ENCODE results near the gene AFF2. TPM values are rescaled to one million over a fixed set of nuclear protein-coding genes. Genes with fewer than 3 reads are reported as not detected.

The AFF2 gene
- total and polyA plus RNA-seq, 4 experiments from 2014 or later, result 0.03 to 1.0 (median 0.90) TPM; not detected in 1

- Histone ChIP-seq H3K9me3 (ENCODE audit: control insufficient read depth in 1 of 2, low read length in 2 of 2) (no peaks in the 10 kb centered on the region), H3K4me1 (ENCODE audit: insufficient read depth, low read length) (no peaks in the 10 kb centered on the region), H3K27ac (ENCODE audit: low read depth, low read length) (no peak overlapping the region), H3K4me3 (ENCODE audit: low read length in 2 of 2) (no peak overlapping the region), H3K27me3 (ENCODE audit: insufficient read depth, low read length) (no peaks in the 10 kb centered on the region), H3K36me3 (ENCODE audit: insufficient read depth, low read length) (no peaks in the 10 kb centered on the region)
- Mint-ChIP-seq H3K4me3 (no peak overlapping the region), H3K4me1 (no peaks in the 10 kb centered on the region), H3K36me3 (no peaks in the 10 kb centered on the region), H3K27ac (no peak overlapping the region), H3K9me3 (peaks cover 0 to 2% (median 0%) of the 10 kb centered on the region in 8 donors), H3K27me3 (no peaks in the 10 kb centered on the region)
- POLR2A ChIA-PET (ENCODE audit: partially characterized antibody), result no interaction called here
- intact Hi-C loops (cut with micrococcal nuclease), result no loop called here
- CTCF ChIA-PET (ENCODE audit: partially characterized antibody), result no interaction called here
- DNase-seq, result no peak
These were observed 510.4 kb downstream of the AFF2 start for GRCh38 chrX:149010853-149011224.

GRCh38 chrX:149013081-149013480 lies 512.7 kb downstream of the AFF2 start:
- no peaks in the 10 kb centered on the region for H3K27me3 Mint-ChIP-seq

GRCh38 chrX:149021159-149021558 lies 520.7 kb downstream of the AFF2 start:
- no peak for DNase-seq
- intact Hi-C loops (cut with micrococcal nuclease), result no loop called here
- ChIA-PET POLR2A (ENCODE audit: partially characterized antibody) (interaction anchor here (1.2 kb wide), 1 partner anchor 16 kb away, joined by 3 read pairs; no protein-coding TSS in a partner anchor), CTCF (ENCODE audit: partially characterized antibody) (no interaction called here)
- no peaks in the 10 kb centered on the region for H3K36me3 ChIP-seq (ENCODE audit: insufficient read depth, low read length)
- H3K9me3 ChIP-seq (ENCODE audit: control insufficient read depth in 1 of 2, low read length in 2 of 2), result no peaks in the 10 kb centered on the region
- no peaks in the 10 kb centered on the region for H3K36me3 Mint-ChIP-seq
- no peaks in the 10 kb centered on the region for H3K4me1 ChIP-seq (ENCODE audit: insufficient read depth, low read length)
- peaks cover 0 to 25% (median 18%) of the 10 kb centered on the region in 8 donors for H3K9me3 Mint-ChIP-seq
- no peak overlapping the region for H3K27ac Mint-ChIP-seq
- H3K27me3 ChIP-seq (ENCODE audit: insufficient read depth, low read length), result no peaks in the 10 kb centered on the region
- H3K4me3 Mint-ChIP-seq, result no peak overlapping the region
- H3K27me3 Mint-ChIP-seq, result no peaks in the 10 kb centered on the region
- H3K4me1 Mint-ChIP-seq, result no peaks in the 10 kb centered on the region
- H3K4me3 ChIP-seq (ENCODE audit: low read length in 2 of 2), result no peak overlapping the region
- no peak overlapping the region for H3K27ac ChIP-seq (ENCODE audit: low read depth, low read length)

More at GRCh38 chrX:149013081-149013480, 512.7 kb downstream of the AFF2 start:
- H3K36me3 ChIP-seq (ENCODE audit: insufficient read depth, low read length), result no peaks in the 10 kb centered on the region
- H3K9me3 Mint-ChIP-seq, result peaks cover 0 to 2% (median 0%) of the 10 kb centered on the region in 8 donors
- no peak overlapping the region for H3K4me3 Mint-ChIP-seq
- no peaks in the 10 kb centered on the region for H3K4me1 ChIP-seq (ENCODE audit: insufficient read depth, low read length)
- no peak overlapping the region for H3K27ac Mint-ChIP-seq
- H3K36me3 Mint-ChIP-seq, result no peaks in the 10 kb centered on the region
- DNase-seq, result no peak
- CTCF ChIA-PET (ENCODE audit: partially characterized antibody), result no interaction called here
- intact Hi-C loops (cut with micrococcal nuclease), result no loop called here
- no peak overlapping the region for H3K4me3 ChIP-seq (ENCODE audit: low read length in 2 of 2)
- H3K4me1 Mint-ChIP-seq, result no peaks in the 10 kb centered on the region
- H3K27me3 ChIP-seq (ENCODE audit: insufficient read depth, low read length), result no peaks in the 10 kb centered on the region
- H3K9me3 ChIP-seq (ENCODE audit: control insufficient read depth in 1 of 2, low read length in 2 of 2), result no peaks in the 10 kb centered on the region
- H3K27ac ChIP-seq (ENCODE audit: low read depth, low read length), result no peak overlapping the region
- POLR2A ChIA-PET (ENCODE audit: partially characterized antibody), result no interaction called here

- POLR2A ChIA-PET (ENCODE audit: partially characterized antibody), result no interaction called here
- peaks cover 0 to 25% (median 18%) of the 10 kb centered on the region in 8 donors for H3K9me3 Mint-ChIP-seq
- Histone ChIP-seq H3K4me3 (ENCODE audit: low read length in 2 of 2) (no peak overlapping the region), H3K27me3 (ENCODE audit: insufficient read depth, low read length) (no peaks in the 10 kb centered on the region), H3K9me3 (ENCODE audit: control insufficient read depth in 1 of 2, low read length in 2 of 2) (no peaks in the 10 kb centered on the region), H3K27ac (ENCODE audit: low read depth, low read length) (no peak overlapping the region), H3K36me3 (ENCODE audit: insufficient read depth, low read length) (no peaks in the 10 kb centered on the region), H3K4me1 (ENCODE audit: insufficient read depth, low read length) (no peaks in the 10 kb centered on the region)
- no peaks in the 10 kb centered on the region for H3K36me3 Mint-ChIP-seq
- DNase-seq, result no peak
- intact Hi-C loops (cut with micrococcal nuclease), result no loop called here
- no peak overlapping the region for H3K27ac Mint-ChIP-seq
- CTCF ChIA-PET (ENCODE audit: partially characterized antibody), result no interaction called here
- H3K4me1 Mint-ChIP-seq, result no peaks in the 10 kb centered on the region
- no peak overlapping the region for H3K4me3 Mint-ChIP-seq
- H3K27me3 Mint-ChIP-seq, result no peaks in the 10 kb centered on the region
These were observed 522.1 kb downstream of the AFF2 start for GRCh38 chrX:149022485-149022884.

- H3K27ac ChIP-seq (ENCODE audit: low read depth, low read length), result no peak overlapping the region
- Mint-ChIP-seq H3K36me3 (no peaks in the 10 kb centered on the region), H3K4me3 (no peak overlapping the region), H3K27ac (no peak overlapping the region), H3K4me1 (no peaks in the 10 kb centered on the region), H3K9me3 (no peaks in the 10 kb centered on the region), H3K27me3 (no peaks in the 10 kb centered on the region)
- H3K27me3 ChIP-seq (ENCODE audit: insufficient read depth, low read length), result no peaks in the 10 kb centered on the region
- ChIA-PET POLR2A (ENCODE audit: partially characterized antibody) (no interaction called here), CTCF (ENCODE audit: partially characterized antibody) (no interaction called here)
- H3K4me3 ChIP-seq (ENCODE audit: low read length in 2 of 2), result no peak overlapping the region
- no peaks in the 10 kb centered on the region for H3K4me1 ChIP-seq (ENCODE audit: insufficient read depth, low read length)
- H3K36me3 ChIP-seq (ENCODE audit: insufficient read depth, low read length), result no peaks in the 10 kb centered on the region
- H3K9me3 ChIP-seq (ENCODE audit: control insufficient read depth in 1 of 2, low read length in 2 of 2), result no peaks in the 10 kb centered on the region
- intact Hi-C loops (cut with micrococcal nuclease), result no loop called here
- DNase-seq, result no peak
These were observed 532.0 kb downstream of the AFF2 start for GRCh38 chrX:149032449-149032848.

- no peaks in the 10 kb centered on the region for H3K4me1 ChIP-seq (ENCODE audit: insufficient read depth, low read length)
- no peaks in the 10 kb centered on the region for H3K9me3 ChIP-seq (ENCODE audit: control insufficient read depth in 1 of 2, low read length in 2 of 2)
- no peak overlapping the region for H3K27ac Mint-ChIP-seq
- H3K27me3 Mint-ChIP-seq, result no peaks in the 10 kb centered on the region
- H3K27ac ChIP-seq (ENCODE audit: low read depth, low read length), result no peak overlapping the region
- intact Hi-C loops (cut with micrococcal nuclease), result no loop called here
- no peak overlapping the region for H3K4me3 ChIP-seq (ENCODE audit: low read length in 2 of 2)
- no peaks in the 10 kb centered on the region for H3K4me1 Mint-ChIP-seq
- H3K36me3 Mint-ChIP-seq, result no peaks in the 10 kb centered on the region
- no peak overlapping the region for H3K4me3 Mint-ChIP-seq
- no peaks in the 10 kb centered on the region for H3K9me3 Mint-ChIP-seq
- H3K36me3 ChIP-seq (ENCODE audit: insufficient read depth, low read length), result no peaks in the 10 kb centered on the region
- ChIA-PET CTCF (ENCODE audit: partially characterized antibody) (no interaction called here), POLR2A (ENCODE audit: partially characterized antibody) (no interaction called here)
- no peak for DNase-seq
- H3K27me3 ChIP-seq (ENCODE audit: insufficient read depth, low read length), result no peaks in the 10 kb centered on the region
These were observed 535.7 kb downstream of the AFF2 start for GRCh38 chrX:149036086-149036485.

- H3K27ac ChIP-seq (ENCODE audit: low read depth, low read length), result no peak overlapping the region
- no peaks in the 10 kb centered on the region for H3K9me3 ChIP-seq (ENCODE audit: control insufficient read depth in 1 of 2, low read length in 2 of 2)
- CTCF ChIA-PET (ENCODE audit: partially characterized antibody), result no interaction called here
- Mint-ChIP-seq H3K9me3 (no peaks in the 10 kb centered on the region), H3K4me3 (no peak overlapping the region), H3K36me3 (no peaks in the 10 kb centered on the region), H3K27me3 (no peaks in the 10 kb centered on the region), H3K27ac (no peak overlapping the region), H3K4me1 (no peaks in the 10 kb centered on the region)
- H3K4me1 ChIP-seq (ENCODE audit: insufficient read depth, low read length), result no peaks in the 10 kb centered on the region
- POLR2A ChIA-PET (ENCODE audit: partially characterized antibody), result no interaction called here
- intact Hi-C loops (cut with micrococcal nuclease), result no loop called here
- H3K4me3 ChIP-seq (ENCODE audit: low read length in 2 of 2), result no peak overlapping the region
- no peak for DNase-seq
- H3K36me3 ChIP-seq (ENCODE audit: insufficient read depth, low read length), result no peaks in the 10 kb centered on the region
- no peaks in the 10 kb centered on the region for H3K27me3 ChIP-seq (ENCODE audit: insufficient read depth, low read length)
These were observed 537.0 kb downstream of the AFF2 start for GRCh38 chrX:149037281-149037870.

- Mint-ChIP-seq H3K4me1 (no peaks in the 10 kb centered on the region), H3K9me3 (no peaks in the 10 kb centered on the region), H3K27me3 (no peaks in the 10 kb centered on the region), H3K36me3 (no peaks in the 10 kb centered on the region), H3K27ac (no peak overlapping the region), H3K4me3 (no peak overlapping the region)
- Histone ChIP-seq H3K4me1 (ENCODE audit: insufficient read depth, low read length) (no peaks in the 10 kb centered on the region), H3K9me3 (ENCODE audit: control insufficient read depth in 1 of 2, low read length in 2 of 2) (no peaks in the 10 kb centered on the region), H3K4me3 (ENCODE audit: low read length in 2 of 2) (no peak overlapping the region), H3K36me3 (ENCODE audit: insufficient read depth, low read length) (no peaks in the 10 kb centered on the region), H3K27ac (ENCODE audit: low read depth, low read length) (no peak overlapping the region), H3K27me3 (ENCODE audit: insufficient read depth, low read length) (no peaks in the 10 kb centered on the region)
- intact Hi-C loops (cut with micrococcal nuclease), result no loop called here
- ChIA-PET CTCF (ENCODE audit: partially characterized antibody) (no interaction called here), POLR2A (ENCODE audit: partially characterized antibody) (no interaction called here)
- DNase-seq, result no peak
These were observed 538.6 kb downstream of the AFF2 start for GRCh38 chrX:149039057-149039456.

Data from CD4-positive, alpha-beta memory T cell (primary cell).